Measurements from ENCODE around the gene FKBP7. TPM values are rescaled to one million over a fixed set of nuclear protein-coding genes. Genes with fewer than 3 reads are reported as not detected.
"Not testable (repeated sequence)": the region's sequence is repeated elsewhere in the genome, so short reads cannot be mapped to it uniquely, and the experiment has no call there.

FKBP7 gene
- total RNA-seq, result 1 to 10 TPM; 4.1 to 6.3 TPM
- polyA plus RNA-seq (2013, experiment 1 of 2), result 25.4 TPM
- 22.7 TPM for polyA plus RNA-seq (2013, experiment 2 of 2)
- long read RNA-seq, experiment 1, partial matches to known transcripts, result 0 of 5 reads
- long read RNA-seq, experiment 1, other reads (novel, unspliced or antisense), result 0 of 5 reads
- long read RNA-seq, experiment 2, transcript FKBP7-204 (4 exons, 2,834 nt), result major isoform, 5 of 13 reads
- long read RNA-seq, experiment 2, partial matches to known transcripts, result 0 of 13 reads
- long read RNA-seq, experiment 2, other reads (novel, unspliced or antisense), result 2 of 13 reads
- long read RNA-seq, experiment 3, partial matches to known transcripts, result 1 of 6 reads
- long read RNA-seq, experiment 3, other reads (novel, unspliced or antisense), result 1 of 6 reads
- long read RNA-seq, experiment 4, partial matches to known transcripts, result 1 of 10 reads
- long read RNA-seq, experiment 4, other reads (novel, unspliced or antisense), result 1 of 10 reads

- Mint-ChIP-seq H3K9me3 (no peaks in the 10 kb centered on the region), H3K27ac (peak within 1 kb of the TSS; percentile 97), H3K4me1 (peaks cover 18% of the 10 kb centered on the region), H3K4me3 (peak within 1 kb of the TSS; percentile 87), H3K27me3 (ENCODE audit: insufficient read depth) (peaks cover 3% of the 10 kb centered on the region), H3K36me3 (ENCODE audit: low read depth) (no peaks in the 10 kb centered on the region)
- H3K9ac ChIP-seq (ENCODE audit: extremely low read depth, low read length, poor library complexity, severe bottlenecking), result peak within 1 kb of the TSS; percentile 83
- no peaks in the 10 kb centered on the region for H3K36me3 ChIP-seq (ENCODE audit: control insufficient read depth, insufficient read depth, low read length)
- no peaks in the 10 kb centered on the region for H3K9me3 ChIP-seq (ENCODE audit: control insufficient read depth, low read length)
- TF ChIP-seq, protein P1, sequence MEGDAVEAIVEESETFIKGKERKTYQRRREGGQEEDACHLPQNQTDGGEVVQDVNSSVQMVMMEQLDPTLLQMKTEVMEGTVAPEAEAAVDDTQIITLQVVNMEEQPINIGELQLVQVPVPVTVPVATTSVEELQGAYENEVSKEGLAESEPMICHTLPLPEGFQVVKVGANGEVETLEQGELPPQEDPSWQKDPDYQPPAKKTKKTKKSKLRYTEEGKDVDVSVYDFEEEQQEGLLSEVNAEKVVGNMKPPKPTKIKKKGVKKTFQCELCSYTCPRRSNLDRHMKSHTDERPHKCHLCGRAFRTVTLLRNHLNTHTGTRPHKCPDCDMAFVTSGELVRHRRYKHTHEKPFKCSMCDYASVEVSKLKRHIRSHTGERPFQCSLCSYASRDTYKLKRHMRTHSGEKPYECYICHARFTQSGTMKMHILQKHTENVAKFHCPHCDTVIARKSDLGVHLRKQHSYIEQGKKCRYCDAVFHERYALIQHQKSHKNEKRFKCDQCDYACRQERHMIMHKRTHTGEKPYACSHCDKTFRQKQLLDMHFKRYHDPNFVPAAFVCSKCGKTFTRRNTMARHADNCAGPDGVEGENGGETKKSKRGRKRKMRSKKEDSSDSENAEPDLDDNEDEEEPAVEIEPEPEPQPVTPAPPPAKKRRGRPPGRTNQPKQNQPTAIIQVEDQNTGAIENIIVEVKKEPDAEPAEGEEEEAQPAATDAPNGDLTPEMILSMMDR (conservative IDR thresholded peaks at IDR 0.05), result peak; percentile 79
- no peaks in the 10 kb centered on the region for H3K27me3 ChIP-seq (ENCODE audit: control insufficient read depth, insufficient read depth, low read length, poor library complexity, severe bottlenecking)
- H3K4me3 ChIP-seq (ENCODE audit: low read length), result peak within 1 kb of the TSS; percentile 91
- DNase-seq, result peak; percentile 93
- H3K27ac ChIP-seq (ENCODE audit: low read depth, low read length), result peak within 1 kb of the TSS; percentile 90
- 2% methylated on average over 31 to 56 of the region's 56 CpGs for WGBS, 2 experiments (ENCODE audit: insufficient coverage in 1 of 2, insufficient read length in 1 of 2)
- H3K4me1 ChIP-seq (ENCODE audit: control insufficient read depth, insufficient read depth, low read length), result no peaks in the 10 kb centered on the region
Measured at GRCh38 chr2:178478439-178479274, at the start of gene FKBP7. Gene FKBP7 (minus strand): TSS chr2:178478600. CDS start chr2:178478499, 101 bp downstream.

GRCh38 chr2:178527592-178527991 is 49.2 kb upstream of the FKBP7 start:
- Mint-ChIP-seq H3K9me3 (peaks cover 11% of the 10 kb centered on the region), H3K4me1 (no peaks in the 10 kb centered on the region), H3K27ac (no peak overlapping the region), H3K4me3 (no peak overlapping the region), H3K27me3 (ENCODE audit: insufficient read depth) (no peaks in the 10 kb centered on the region), H3K36me3 (ENCODE audit: low read depth) (peaks cover 71% of the 10 kb centered on the region)
- TF ChIP-seq, protein P1 (conservative IDR thresholded peaks at IDR 0.05), result no peak
- Histone ChIP-seq H3K27me3 (ENCODE audit: control insufficient read depth, insufficient read depth, low read length, poor library complexity, severe bottlenecking) (no peaks in the 10 kb centered on the region), H3K9me3 (ENCODE audit: control insufficient read depth, low read length) (no peaks in the 10 kb centered on the region), H3K9ac (ENCODE audit: extremely low read depth, low read length, poor library complexity, severe bottlenecking) (no peak overlapping the region), H3K36me3 (ENCODE audit: control insufficient read depth, insufficient read depth, low read length) (peaks cover 60% of the 10 kb centered on the region), H3K27ac (ENCODE audit: low read depth, low read length) (no peak overlapping the region), H3K4me3 (ENCODE audit: low read length) (no peak overlapping the region), H3K4me1 (ENCODE audit: control insufficient read depth, insufficient read depth, low read length) (no peaks in the 10 kb centered on the region)
- WGBS, 2 experiments (ENCODE audit: insufficient coverage in 1 of 2, insufficient read length in 1 of 2), result 90 to 100% methylated on average over 2 of the region's 2 CpGs
- no peak for DNase-seq

DNA sequence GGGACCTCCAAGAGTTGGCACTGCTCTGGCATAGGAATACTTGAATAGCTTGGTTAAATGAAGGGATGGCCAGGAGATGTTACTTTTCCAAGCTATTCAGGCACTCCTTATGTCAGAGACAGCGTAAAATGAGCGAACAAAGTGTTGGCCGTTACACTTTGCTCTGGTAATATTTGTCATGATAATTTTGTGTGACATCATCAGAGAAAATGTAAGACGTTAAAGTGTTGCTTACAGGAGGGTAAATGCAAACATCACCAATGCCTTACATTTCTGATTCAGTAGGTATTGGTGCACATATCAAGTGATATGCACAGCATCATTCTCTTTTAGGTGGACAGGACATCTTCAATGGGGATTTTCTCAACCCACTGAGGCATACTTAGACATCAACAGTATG is 47.9 kb upstream of the FKBP7 start:
- no peak overlapping the region for H3K4me3 ChIP-seq (ENCODE audit: low read length)
- no peak for DNase-seq
- Mint-ChIP-seq H3K36me3 (ENCODE audit: low read depth) (peaks cover 59% of the 10 kb centered on the region), H3K4me3 (no peak overlapping the region), H3K4me1 (no peaks in the 10 kb centered on the region), H3K27ac (no peak overlapping the region), H3K27me3 (ENCODE audit: insufficient read depth) (no peaks in the 10 kb centered on the region), H3K9me3 (peaks cover 11% of the 10 kb centered on the region)
- H3K27me3 ChIP-seq (ENCODE audit: control insufficient read depth, insufficient read depth, low read length, poor library complexity, severe bottlenecking), result no peaks in the 10 kb centered on the region
- no peaks in the 10 kb centered on the region for H3K4me1 ChIP-seq (ENCODE audit: control insufficient read depth, insufficient read depth, low read length)
- H3K9ac ChIP-seq (ENCODE audit: extremely low read depth, low read length, poor library complexity, severe bottlenecking), result no peak overlapping the region
- WGBS, 2 experiments (ENCODE audit: insufficient coverage in 1 of 2, insufficient read length in 1 of 2), result 92 to 98% methylated on average over 2 to 4 of the region's 4 CpGs
- no peak overlapping the region for H3K27ac ChIP-seq (ENCODE audit: low read depth, low read length)
- peaks cover 47% of the 10 kb centered on the region for H3K36me3 ChIP-seq (ENCODE audit: control insufficient read depth, insufficient read depth, low read length)
- TF ChIP-seq, protein P1 (conservative IDR thresholded peaks at IDR 0.05), result no peak
- no peaks in the 10 kb centered on the region for H3K9me3 ChIP-seq (ENCODE audit: control insufficient read depth, low read length)

DNA sequence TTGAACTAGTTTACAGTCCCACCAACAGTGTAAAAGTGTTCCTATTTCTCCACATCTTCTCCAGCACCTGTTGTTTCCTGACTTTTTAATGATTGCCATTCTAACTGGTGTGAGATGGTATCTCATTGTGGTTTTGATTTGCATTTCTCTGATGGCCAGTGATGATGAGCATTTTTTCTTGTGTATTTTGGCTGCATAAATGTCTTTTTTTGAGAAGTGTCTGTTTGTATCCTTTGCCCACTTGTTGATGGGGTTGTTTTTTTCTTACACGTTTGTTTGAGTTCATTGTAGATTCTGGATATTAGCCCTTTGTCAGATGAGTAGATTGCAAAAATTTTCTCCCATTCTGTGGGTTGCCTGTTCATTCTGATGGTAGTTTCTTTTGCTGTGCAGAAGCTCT is 47.1 kb upstream of the FKBP7 start:
- WGBS, 2 experiments (ENCODE audit: insufficient coverage in 1 of 2, insufficient read length in 1 of 2), result no CpG with 5 or more reads among the region's 1 CpG
- H3K9me3 Mint-ChIP-seq, result peaks cover 11% of the 10 kb centered on the region

More for the DNA sequence above, 47.1 kb upstream of the FKBP7 start:
- not testable (repeated sequence) for H3K4me3 Mint-ChIP-seq; H3K4me1 ChIP-seq (ENCODE audit: control insufficient read depth, insufficient read depth, low read length); DNase-seq; H3K27me3 Mint-ChIP-seq (ENCODE audit: insufficient read depth); H3K27me3 ChIP-seq (ENCODE audit: control insufficient read depth, insufficient read depth, low read length, poor library complexity, severe bottlenecking); H3K9me3 ChIP-seq (ENCODE audit: control insufficient read depth, low read length); H3K4me1 Mint-ChIP-seq; H3K9ac ChIP-seq (ENCODE audit: extremely low read depth, low read length, poor library complexity, severe bottlenecking); H3K27ac Mint-ChIP-seq; H3K27ac ChIP-seq (ENCODE audit: low read depth, low read length); H3K4me3 ChIP-seq (ENCODE audit: low read length)
- peaks cover 51% of the 10 kb centered on the region for H3K36me3 Mint-ChIP-seq (ENCODE audit: low read depth)
- peaks cover 39% of the 10 kb centered on the region for H3K36me3 ChIP-seq (ENCODE audit: control insufficient read depth, insufficient read depth, low read length)
